Osteoblast (primary cell): ENCODE data around the gene SMG7. TPM values are rescaled to one million over a fixed set of nuclear protein-coding genes. Genes with fewer than 3 reads are reported as not detected.

Experiments
- DNase-seq: peaks from one replicate; pipeline ENCODE4 v3.0.0; 2011; ENCODE audit warnings: low spot score, mixed read lengths; ENCODE audit not compliant: insufficient read length; ENCODE audit errors: missing footprints
- H2AFZ ChIP-seq: 2 replicates; pipeline ENCODE4 v1.6.0; 2011; ENCODE audit warnings: mild to moderate bottlenecking, low read length
- H3K27ac ChIP-seq: 2 replicates; pipeline ENCODE4 v1.5.1; 2011; ENCODE audit warnings: mild to moderate bottlenecking, low read depth, low read length, moderate library complexity
- H3K27me3 ChIP-seq: 2 replicates; pipeline ENCODE4 v1.6.0; 2012; ENCODE audit warnings: mild to moderate bottlenecking, control low read depth, inconsistent platforms, low read length, moderate library complexity; ENCODE audit not compliant: insufficient read depth
- H3K36me3 ChIP-seq: 2 replicates; pipeline ENCODE4 v1.5.1; 2011; ENCODE audit warnings: mild to moderate bottlenecking, low read length, control low read depth, moderate library complexity; ENCODE audit not compliant: insufficient read depth
- H3K4me1 ChIP-seq: 2 replicates; pipeline ENCODE4 v1.5.1; 2011; ENCODE audit warnings: mild to moderate bottlenecking, low read length, control low read depth, moderate library complexity; ENCODE audit not compliant: insufficient read depth
- H3K4me2 ChIP-seq: 2 replicates; pipeline ENCODE4 v1.6.0; 2011; ENCODE audit warnings: mild to moderate bottlenecking, low read length; ENCODE audit not compliant: insufficient read depth
- H3K4me3 ChIP-seq: fragments of 200-600 bp; sonication (generic); 3 replicates; pipeline ENCODE4 v1.5.1; 2012; ENCODE audit warnings: mild to moderate bottlenecking, low read length, inconsistent platforms; ENCODE audit not compliant: insufficient read depth
- H3K79me2 ChIP-seq: 2 replicates; pipeline ENCODE4 v1.6.0; 2012; ENCODE audit warnings: mild to moderate bottlenecking, low read length, control low read depth, inconsistent platforms; ENCODE audit not compliant: insufficient read depth
- H3K9me3 ChIP-seq: 2 replicates; pipeline ENCODE4 v1.5.1; 2011; ENCODE audit warnings: low read depth, low read length, control low read depth
- H4K20me1 ChIP-seq: 2 replicates; pipeline ENCODE4 v1.6.0; 2012; ENCODE audit warnings: mild to moderate bottlenecking, low read length, control low read depth; ENCODE audit not compliant: insufficient read depth
- total RNA-seq: library from RNA; depleted of rRNA; stranded (reverse); fragments of >200 nt; gene quantifications from 2 replicates; pipeline ENCODE4 v1.2.3, GENCODE V29; 2012
- TF ChIP-seq, protein P1 (sequence below): IDR thresholded peaks from 2 replicates; pipeline ENCODE4 v1.5.1; 2011; ENCODE audit warnings: mild to moderate bottlenecking, low read depth, low read length, moderate library complexity; ENCODE audit errors: extremely low read depth

SMG7 gene
- total RNA-seq, 1 donor: 25.0 TPM

DNA sequence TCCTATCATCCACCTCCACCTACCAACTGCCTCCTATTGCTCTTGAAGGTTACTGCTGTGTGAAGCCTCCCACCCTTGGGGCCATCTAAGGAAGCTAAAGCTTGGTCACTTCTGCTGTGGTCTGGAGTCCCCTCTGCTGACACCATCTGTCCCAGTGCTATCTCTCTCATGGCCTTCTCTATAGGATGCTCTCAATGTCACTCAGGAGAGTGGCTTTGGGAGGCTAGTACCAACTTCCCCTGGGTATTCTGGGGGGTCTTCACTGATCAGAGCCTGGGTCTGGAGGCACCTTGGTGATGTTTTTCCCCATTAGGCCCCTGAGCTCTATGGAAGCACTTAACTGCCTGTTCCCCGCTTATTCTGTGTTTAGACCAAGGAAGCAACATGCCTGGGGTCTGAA is 130.2 kb downstream of the SMG7 start:
- H4K20me1 ChIP-seq: no peaks in the 10 kb centered on the region
- no peaks in the 10 kb centered on the region for H3K36me3 ChIP-seq
- H3K4me3 ChIP-seq: no peak overlapping the region
- H3K27me3 ChIP-seq: no peaks in the 10 kb centered on the region
- H3K9me3 ChIP-seq: no peaks in the 10 kb centered on the region
- peaks cover 20% of the 10 kb centered on the region for H3K4me1 ChIP-seq
- H3K79me2 ChIP-seq: no peaks in the 10 kb centered on the region
- no peak overlapping the region for H3K27ac ChIP-seq
- DNase-seq: no peak
- H2AFZ ChIP-seq: no peak overlapping the region
- H3K4me2 ChIP-seq: no peak overlapping the region
- TF ChIP-seq, protein P1, sequence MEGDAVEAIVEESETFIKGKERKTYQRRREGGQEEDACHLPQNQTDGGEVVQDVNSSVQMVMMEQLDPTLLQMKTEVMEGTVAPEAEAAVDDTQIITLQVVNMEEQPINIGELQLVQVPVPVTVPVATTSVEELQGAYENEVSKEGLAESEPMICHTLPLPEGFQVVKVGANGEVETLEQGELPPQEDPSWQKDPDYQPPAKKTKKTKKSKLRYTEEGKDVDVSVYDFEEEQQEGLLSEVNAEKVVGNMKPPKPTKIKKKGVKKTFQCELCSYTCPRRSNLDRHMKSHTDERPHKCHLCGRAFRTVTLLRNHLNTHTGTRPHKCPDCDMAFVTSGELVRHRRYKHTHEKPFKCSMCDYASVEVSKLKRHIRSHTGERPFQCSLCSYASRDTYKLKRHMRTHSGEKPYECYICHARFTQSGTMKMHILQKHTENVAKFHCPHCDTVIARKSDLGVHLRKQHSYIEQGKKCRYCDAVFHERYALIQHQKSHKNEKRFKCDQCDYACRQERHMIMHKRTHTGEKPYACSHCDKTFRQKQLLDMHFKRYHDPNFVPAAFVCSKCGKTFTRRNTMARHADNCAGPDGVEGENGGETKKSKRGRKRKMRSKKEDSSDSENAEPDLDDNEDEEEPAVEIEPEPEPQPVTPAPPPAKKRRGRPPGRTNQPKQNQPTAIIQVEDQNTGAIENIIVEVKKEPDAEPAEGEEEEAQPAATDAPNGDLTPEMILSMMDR: no peak

Other genes with a start within 250 kb of the SMG7 start
- gene NMNAT2, start 54.1 kb upstream of the SMG7 start, total RNA-seq: 2.5 and 5.6 TPM in 2 replicates
- 0.88 and 2.2 TPM in 2 replicates for gene NCF2, start 118.0 kb downstream of the SMG7 start, total RNA-seq
- gene ARPC5, start 163.3 kb downstream of the SMG7 start, total RNA-seq: 156 and 157 TPM in 2 replicates
- under 0.01 TPM in 1 of 2 replicates, not detected in the other for gene APOBEC4, start 180.8 kb downstream of the SMG7 start, total RNA-seq